Pancreas (tissue), 10 donors: ENCODE results near the gene GP1BB. TPM values are rescaled to one million over a fixed set of nuclear protein-coding genes. Genes with fewer than 3 reads are reported as not detected.

ENCODE experiments used
- ATAC-seq, 4 donors: fragments of 200-7000 bp; cut with Tn5 transposase; one replicate each; pipeline versions ENCODE4 v1.8.0 to v1.9.1; 2020; ENCODE audit warnings: mild to moderate bottlenecking in 4 of 4, moderate library complexity in 4 of 4
- DNase-seq, 6 donors: peaks; one replicate each; pipeline ENCODE4 v3.0.0-alpha.2; 2020
- FAIRE-seq: peaks from 2 replicates; lab custom pipeline; 2012; peaks lifted over from hg19 to GRCh38; lab: Jason Lieb, UNC
- H3K27ac ChIP-seq, 4 donors: fragments of 200-600 bp; sonication (generic); 1 replicate in 3 of 4; 2 replicates in 1 of 4; pipeline versions ENCODE4 v1.5.0 to v1.8.0; 2020
- H3K27me3 ChIP-seq, 4 donors: fragments of 200-600 bp; one replicate each; pipeline ENCODE4 v1.8.0; 2021
- H3K36me3 ChIP-seq, 3 donors: fragments of 200-600 bp; sonication (generic) in 1 of 3; one replicate each; pipeline versions ENCODE4 v1.5.0 to v1.8.0; 2020 to 2021
- H3K4me1 ChIP-seq, 3 donors: fragments of 200-600 bp; one replicate each; pipeline ENCODE4 v1.8.0; 2021
- H3K4me3 ChIP-seq, 4 donors: fragments of 200-600 bp; sonication (generic) in 2 of 4; one replicate each; pipeline versions ENCODE4 v1.5.0 to v1.8.0; 2020 to 2021
- H3K9me3 ChIP-seq, 4 donors: fragments of 200-600 bp; one replicate each; pipeline ENCODE4 v1.8.0; 2021
- WGBS, 2 donors: extraction: QIAGEN DNeasy Blood & Tissue Kit; methylation state at CpG; one replicate each; pipeline ENCODE4 v1.1.7; 2013; 5-methylcytosine and 5-hydroxymethylcytosine counted together
- intact Hi-C, 3 donors: fragments of 100-400 bp; cut with DNase I; formaldehyde crosslinking; loops; one replicate each; pipeline versions ENCODE4 v1.11.1 to v1.14.2; 2022
- polyA plus RNA-seq, 2 donors: library from polyadenylated mRNA; stranded (reverse); fragments of 200-250 nt; gene quantifications; one replicate each; pipeline ENCODE4 v1.2.3, GENCODE V29; 2013
- total RNA-seq, 6 donors: library from RNA; stranded (reverse); fragmentation: NEBNext Ultra II Directional in 4 of 6; extraction: Animal tissue kit (Norgen Biotek cat#: 25700) in 4 of 6; gene quantifications; one replicate each; pipeline versions ENCODE4 v1.2.1 to v1.2.4, GENCODE V29; 2021 to 2023
- TF ChIP-seq, protein P1 (sequence below), 4 donors: fragments of 200-600 bp; sonication (generic) in 3 of 4; IDR thresholded peaks; one replicate each; pipeline versions ENCODE4 v1.5.0 to v1.8.0; 2021; ENCODE audit warnings: antibody characterized with exemption in 4 of 4
- donor health status: healthy with polysubstance abuse.
- donor health status: DM: no; HTN: no; CAD: no; lungs with moderate emphysema.
- donor health status: DM: no; HTN: no; CAD: no.
- donor health status: control.
- donor health status: control.
- donor health status: Bipolar disorder and iron deficiency.
- donor health status: DM: yes; HTN: yes; CAD: no.
- donor health status: DM: no; HTN: no; CAD: no.
- donor health status: DM: no; HTN: no; CAD: no.
- donor health status: DM: yes; HTN: yes; CAD: no.

The GP1BB gene
- total and polyA plus RNA-seq, 8 donors = 1.2 to 21.2 (median 1.5) TPM; not detected in 2

DNA sequence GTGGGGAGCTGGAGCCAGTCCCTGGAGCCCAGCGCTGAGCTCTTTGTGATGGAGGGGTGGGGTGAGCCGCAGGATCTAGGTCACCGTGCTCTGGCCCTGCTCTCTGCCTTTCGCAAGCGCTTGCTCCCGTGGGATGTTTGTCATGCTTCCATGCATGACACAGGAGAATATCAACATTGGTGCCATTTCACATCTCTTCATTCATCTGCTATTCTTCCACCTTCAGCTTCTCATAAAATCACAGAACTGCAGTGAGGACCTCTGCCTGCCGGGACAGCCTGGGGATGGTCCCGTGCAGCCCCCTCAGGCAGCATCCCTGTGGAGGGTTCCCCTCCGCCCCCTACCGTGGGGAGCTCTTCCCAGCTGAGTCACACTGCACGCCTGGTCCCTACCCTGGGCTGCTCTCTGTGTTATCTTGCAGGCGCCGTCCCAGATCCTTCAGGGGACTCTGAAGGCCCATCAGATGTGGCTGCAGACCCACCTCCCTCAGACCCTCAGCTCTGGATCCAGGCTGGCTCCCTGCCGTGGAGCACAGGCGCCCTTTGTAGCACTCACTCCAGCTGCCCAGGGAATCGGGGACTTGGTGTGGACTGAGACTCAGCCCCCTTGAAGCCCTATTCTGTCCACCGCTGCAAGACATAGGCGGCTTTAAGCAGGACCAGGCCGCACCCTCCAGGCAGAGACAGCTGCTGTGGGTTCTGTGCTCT lies 14.1 kb upstream of the GP1BB start:
- no peaks in the 10 kb centered on the region for H3K36me3 ChIP-seq
- H3K27me3 ChIP-seq = no peaks in the 10 kb centered on the region
- no peaks in the 10 kb centered on the region for H3K4me1 ChIP-seq
- intact Hi-C loops = no loop called here
- no peak overlapping the region for H3K4me3 ChIP-seq
- ATAC-seq (no peak), FAIRE-seq (no peak), DNase-seq (peak in 1 of 6 donors; percentile 34)
- no peak overlapping the region for H3K27ac ChIP-seq
- 62 to 64% methylated on average over 19 of the region's 19 CpGs for WGBS, 2 donors
- TF ChIP-seq, protein P1, sequence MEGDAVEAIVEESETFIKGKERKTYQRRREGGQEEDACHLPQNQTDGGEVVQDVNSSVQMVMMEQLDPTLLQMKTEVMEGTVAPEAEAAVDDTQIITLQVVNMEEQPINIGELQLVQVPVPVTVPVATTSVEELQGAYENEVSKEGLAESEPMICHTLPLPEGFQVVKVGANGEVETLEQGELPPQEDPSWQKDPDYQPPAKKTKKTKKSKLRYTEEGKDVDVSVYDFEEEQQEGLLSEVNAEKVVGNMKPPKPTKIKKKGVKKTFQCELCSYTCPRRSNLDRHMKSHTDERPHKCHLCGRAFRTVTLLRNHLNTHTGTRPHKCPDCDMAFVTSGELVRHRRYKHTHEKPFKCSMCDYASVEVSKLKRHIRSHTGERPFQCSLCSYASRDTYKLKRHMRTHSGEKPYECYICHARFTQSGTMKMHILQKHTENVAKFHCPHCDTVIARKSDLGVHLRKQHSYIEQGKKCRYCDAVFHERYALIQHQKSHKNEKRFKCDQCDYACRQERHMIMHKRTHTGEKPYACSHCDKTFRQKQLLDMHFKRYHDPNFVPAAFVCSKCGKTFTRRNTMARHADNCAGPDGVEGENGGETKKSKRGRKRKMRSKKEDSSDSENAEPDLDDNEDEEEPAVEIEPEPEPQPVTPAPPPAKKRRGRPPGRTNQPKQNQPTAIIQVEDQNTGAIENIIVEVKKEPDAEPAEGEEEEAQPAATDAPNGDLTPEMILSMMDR (IDR thresholded peaks at IDR 0.05) = no peak
- no peaks in the 10 kb centered on the region for H3K9me3 ChIP-seq

DNA sequence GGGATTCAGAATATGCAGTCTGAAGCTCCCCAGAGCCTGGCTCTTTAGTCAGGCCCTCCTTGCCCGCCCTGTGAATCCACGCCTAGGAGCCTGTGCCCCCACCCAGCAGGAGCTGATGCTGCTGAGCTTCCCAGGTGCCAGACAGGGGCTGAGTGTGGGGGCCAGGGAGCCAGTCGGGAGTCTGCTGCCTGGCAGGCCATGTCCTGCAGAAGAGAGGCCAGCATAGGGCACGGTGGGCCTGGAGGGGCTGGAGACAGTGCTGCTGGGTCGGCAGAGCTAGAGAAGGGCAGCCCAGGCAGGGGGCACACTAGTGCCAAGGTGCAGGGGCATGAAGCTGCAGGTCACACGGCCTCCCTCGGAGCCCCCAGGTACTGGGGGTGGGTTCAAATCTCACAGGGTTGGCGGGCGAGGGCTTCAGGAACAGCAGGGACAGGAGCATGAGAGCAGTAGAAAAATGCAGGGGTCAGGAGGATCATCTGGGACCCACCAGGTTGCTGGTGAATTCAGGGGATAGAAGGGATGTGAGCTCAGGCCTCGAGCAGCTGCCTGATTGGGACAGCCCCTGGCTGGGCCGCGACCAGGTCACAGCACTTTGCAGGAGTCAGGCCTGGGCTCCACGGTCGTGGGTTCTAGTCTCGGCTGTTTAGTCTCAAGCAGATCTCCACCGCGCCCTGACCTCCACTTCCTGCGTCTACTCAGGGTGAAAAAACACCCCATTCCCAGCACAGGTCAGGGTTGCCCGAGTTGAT lies 13.1 kb upstream of the GP1BB start:
- Histone ChIP-seq H3K4me1 (peaks cover 0 to 3% (median 0%) of the 10 kb centered on the region in 3 donors), H3K36me3 (no peaks in the 10 kb centered on the region), H3K27ac (no peak overlapping the region), H3K9me3 (no peaks in the 10 kb centered on the region), H3K4me3 (no peak overlapping the region), H3K27me3 (no peaks in the 10 kb centered on the region)
- DNase-seq (peak in 2 of 6 donors; percentile 47 to 55), ATAC-seq (no peak), FAIRE-seq (no peak)
- intact Hi-C loops = no loop called here
- WGBS, 2 donors = 76 to 86% methylated on average over 19 of the region's 19 CpGs
- TF ChIP-seq, protein P1 (IDR thresholded peaks at IDR 0.05) = no peak

DNA sequence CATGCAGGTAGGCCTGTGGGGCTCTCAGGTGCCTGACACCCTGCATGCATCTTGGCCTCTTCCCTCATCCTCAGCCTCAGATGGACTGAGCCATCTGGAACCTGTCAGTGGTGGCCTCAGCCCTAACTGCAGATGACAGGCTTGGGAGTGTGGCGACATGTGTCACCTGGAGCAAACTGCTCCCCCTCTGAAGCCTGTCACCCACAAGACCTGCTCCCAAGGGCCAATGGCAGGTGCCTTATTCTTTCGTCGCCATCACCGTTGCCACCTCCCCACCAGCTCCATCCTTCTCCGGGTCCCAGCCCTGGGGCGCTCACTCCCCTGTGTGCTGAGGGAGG lies 12.6 kb upstream of the GP1BB start:
- Histone ChIP-seq H3K4me3 (no peak overlapping the region), H3K27me3 (no peaks in the 10 kb centered on the region), H3K4me1 (peaks cover 0 to 3% (median 0%) of the 10 kb centered on the region in 3 donors), H3K36me3 (no peaks in the 10 kb centered on the region), H3K27ac (no peak overlapping the region), H3K9me3 (no peaks in the 10 kb centered on the region)
- FAIRE-seq (no peak), DNase-seq (no peak), ATAC-seq (no peak)
- WGBS, 2 donors = 75 to 88% methylated on average over 6 of the region's 6 CpGs
- intact Hi-C loops = no loop called here
- TF ChIP-seq, protein P1 (IDR thresholded peaks at IDR 0.05) = no peak

- WGBS, 2 donors = 81 to 85% methylated on average over 13 of the region's 13 CpGs
- FAIRE-seq = no peak
- no peak for ATAC-seq
- TF ChIP-seq, protein P1 (IDR thresholded peaks at IDR 0.05) = no peak
- Histone ChIP-seq H3K27ac (no peak overlapping the region), H3K9me3 (no peaks in the 10 kb centered on the region), H3K4me3 (no peak overlapping the region), H3K4me1 (peaks cover 0 to 3% (median 0%) of the 10 kb centered on the region in 3 donors), H3K27me3 (no peaks in the 10 kb centered on the region), H3K36me3 (no peaks in the 10 kb centered on the region)
- no peak for DNase-seq
- intact Hi-C loops = no loop called here
These were observed 10.1 kb upstream of the GP1BB start for GRCh38 chr22:19713245-19713644.
